ENCODE measurements around the gene CHRNA4. TPM values are rescaled to one million over a fixed set of nuclear protein-coding genes. Genes with fewer than 3 reads are reported as not detected.

The CHRNA4 gene
- total and polyA plus RNA-seq, 2 donors (not counting 3 experiments of a cell fraction or from before 2014, with no cell fraction given) = not detected

- Histone ChIP-seq H3K4me2 (ENCODE audit: insufficient read depth, low read length) (no peak overlapping the region), H3K27me3 (ENCODE audit: control insufficient read depth in 2 of 2, insufficient read depth in 2 of 2, low read length in 2 of 2) (no peaks in the 10 kb centered on the region), H4K20me1 (replicated peaks; ENCODE audit: control insufficient read depth, extremely low read depth, insufficient read depth, low read length) (no peaks in the 10 kb centered on the region), H3K9me1 (replicated peaks; ENCODE audit: control insufficient read depth, extremely low read depth, insufficient read depth, low read length) (no peaks in the 10 kb centered on the region), H3K36me3 (ENCODE audit: control insufficient read depth in 2 of 2, extremely low read depth in 1 of 2, insufficient read depth in 2 of 2, low read length in 2 of 2) (no peaks in the 10 kb centered on the region), H2AFZ (ENCODE audit: low read depth, low read length) (no peak overlapping the region), H3K79me2 (ENCODE audit: control insufficient read depth, insufficient read depth, low read length) (no peaks in the 10 kb centered on the region), H3K9me3 (replicated peaks; ENCODE audit: control insufficient read depth, insufficient read depth, low read length) (no peaks in the 10 kb centered on the region), H3K4me3 (replicated peaks in 1 of 3; ENCODE audit: insufficient read depth in 1 of 3, low read depth in 1 of 3, low read length in 3 of 3) (no peak overlapping the region), H3K9ac (replicated peaks; ENCODE audit: extremely low read depth, insufficient read depth, low read length) (no peak overlapping the region), H3K27ac (ENCODE audit: insufficient read depth, low read depth, low read length) (no peak overlapping the region), H3K4me1 (ENCODE audit: control insufficient read depth, extremely low read depth, insufficient read depth, low read length) (no peaks in the 10 kb centered on the region)
- BruUV-seq (replicated peaks) = no TSS peak
- POLR2A ChIA-PET = no interaction called here
- no peak for TF ChIP-seq JUN (IDR thresholded peaks at IDR 0.05; ENCODE audit: borderline replicate concordance, insufficient read depth, insufficient read length, low read depth)
- no peak for TF ChIP-seq MYC (IDR thresholded peaks at IDR 0.05; ENCODE audit: low read depth, low read length)
- no peak for TF ChIP-seq FOS (IDR thresholded peaks at IDR 0.05; ENCODE audit: borderline replicate concordance, insufficient read depth, low read length)
- TF ChIP-seq, protein P1, sequence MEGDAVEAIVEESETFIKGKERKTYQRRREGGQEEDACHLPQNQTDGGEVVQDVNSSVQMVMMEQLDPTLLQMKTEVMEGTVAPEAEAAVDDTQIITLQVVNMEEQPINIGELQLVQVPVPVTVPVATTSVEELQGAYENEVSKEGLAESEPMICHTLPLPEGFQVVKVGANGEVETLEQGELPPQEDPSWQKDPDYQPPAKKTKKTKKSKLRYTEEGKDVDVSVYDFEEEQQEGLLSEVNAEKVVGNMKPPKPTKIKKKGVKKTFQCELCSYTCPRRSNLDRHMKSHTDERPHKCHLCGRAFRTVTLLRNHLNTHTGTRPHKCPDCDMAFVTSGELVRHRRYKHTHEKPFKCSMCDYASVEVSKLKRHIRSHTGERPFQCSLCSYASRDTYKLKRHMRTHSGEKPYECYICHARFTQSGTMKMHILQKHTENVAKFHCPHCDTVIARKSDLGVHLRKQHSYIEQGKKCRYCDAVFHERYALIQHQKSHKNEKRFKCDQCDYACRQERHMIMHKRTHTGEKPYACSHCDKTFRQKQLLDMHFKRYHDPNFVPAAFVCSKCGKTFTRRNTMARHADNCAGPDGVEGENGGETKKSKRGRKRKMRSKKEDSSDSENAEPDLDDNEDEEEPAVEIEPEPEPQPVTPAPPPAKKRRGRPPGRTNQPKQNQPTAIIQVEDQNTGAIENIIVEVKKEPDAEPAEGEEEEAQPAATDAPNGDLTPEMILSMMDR (IDR thresholded peaks at IDR 0.05; ENCODE audit: extremely low read depth in 1 of 2, insufficient read depth in 1 of 2, low read depth in 1 of 2, low read length in 2 of 2) = no peak
- no peak for TF ChIP-seq POLR2AphosphoS5 (IDR thresholded peaks at IDR 0.05; ENCODE audit: insufficient read depth, low read depth, low read length)
- TF ChIP-seq, protein P2, sequence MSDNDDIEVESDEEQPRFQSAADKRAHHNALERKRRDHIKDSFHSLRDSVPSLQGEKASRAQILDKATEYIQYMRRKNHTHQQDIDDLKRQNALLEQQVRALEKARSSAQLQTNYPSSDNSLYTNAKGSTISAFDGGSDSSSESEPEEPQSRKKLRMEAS (IDR thresholded peaks at IDR 0.05; ENCODE audit: insufficient read depth, insufficient read length) = no peak
- TF ChIP-seq POLR2A (IDR thresholded peaks at IDR 0.05; ENCODE audit: low read depth, low read length) = no peak
- TF ChIP-seq EZH2 (IDR thresholded peaks at IDR 0.05; ENCODE audit: borderline replicate concordance, low read depth, low read length, severe bottlenecking) = no peak
- TF ChIP-seq GATA2 (IDR thresholded peaks at IDR 0.05; ENCODE audit: insufficient read depth, insufficient read length, low read depth, low read length) = no peak
- FAIRE-seq (no peak), DNase-seq (ENCODE audit: low read depth, low spot score) (no peak)
- dilution Hi-C loops (cut with MboI; ENCODE audit: extremely low pct_ligation_motif_present, low sequenced_read_pairs) = no loop called here
- CTCF ChIA-PET = interaction anchor here (2.5 kb wide), 1 partner anchor 11 kb away, joined by 9 read pairs; no protein-coding TSS in a partner anchor
- intact Hi-C loops (cut with micrococcal nuclease) = no loop called here
Measured at GRCh38 chr20:63392465-63393365, 31.6 kb upstream of the CHRNA4 start.

Measured in endothelial cell of umbilical vein (primary cell).